ENCODE measurements around the gene EFNA1. TPM values are rescaled to one million over a fixed set of nuclear protein-coding genes. Genes with fewer than 3 reads are reported as not detected.

Gene EFNA1
- total and polyA plus RNA-seq, 2 of the 13 experiments (the other 11 are each of a cell fraction or from before 2014, with no cell fraction given) = 81.8 to 874 TPM

GRCh38 chr1:155135415-155136028 lies 7.8 kb downstream of the EFNA1 start, which contains the start of gene SLC50A1 (continued):
- TF ChIP-seq GLMP (CRISPR knock-in tag; IDR thresholded peaks at IDR 0.05; ENCODE audit: borderline replicate concordance) (no peak), ZNF609 (CRISPR knock-in tag; IDR thresholded peaks at IDR 0.05; ENCODE audit: borderline replicate concordance) (0 out of 2 replicates have a peak, but pooled peaks have one; percentile 15), GABPA (IDR thresholded peaks at IDR 0.05; ENCODE audit: low read depth, low read length) (no peak), GABPA (CRISPR knock-in tag; IDR thresholded peaks at IDR 0.05; ENCODE audit: low read depth) (no peak), ZNF883 (CRISPR knock-in tag; IDR thresholded peaks at IDR 0.05; ENCODE audit: not compliant biosample characterization) (peak; percentile 58), ZUFSP (CRISPR knock-in tag; IDR thresholded peaks at IDR 0.05; ENCODE audit: borderline replicate concordance) (no peak), FOXP4 (CRISPR knock-in tag; IDR thresholded peaks at IDR 0.05) (no peak; the same call in 1 of the 2 replicates), ZNF275 (CRISPR knock-in tag; IDR thresholded peaks at IDR 0.05; ENCODE audit: borderline replicate concordance) (no peak), HHEX (CRISPR knock-in tag; IDR thresholded peaks at IDR 0.05) (no peak), ZNF713 (CRISPR knock-in tag; IDR thresholded peaks at IDR 0.05) (no peak), ELF4 (CRISPR knock-in tag; IDR thresholded peaks at IDR 0.05; ENCODE audit: borderline replicate concordance) (0 out of 2 replicates have a peak, but pooled peaks have one; percentile 21), NRL (CRISPR knock-in tag; IDR thresholded peaks at IDR 0.05; ENCODE audit: borderline replicate concordance) (peak; percentile 6; the same call in 1 of the 2 replicates), HOXA9 (CRISPR knock-in tag; IDR thresholded peaks at IDR 0.05; ENCODE audit: borderline replicate concordance) (no peak; the same call in 1 of the 2 replicates), ZNF256 (CRISPR knock-in tag; conservative IDR thresholded peaks at IDR 0.05) (0 out of 2 replicates have a peak, but pooled peaks have one; percentile 69), SP2 (CRISPR knock-in tag; IDR thresholded peaks at IDR 0.05) (no peak)

Data from HepG2 (cell line).